Astrocyte of the spinal cord (primary cell): ENCODE data around the gene STK39.

ENCODE experiments used
- DNase-seq: peaks from one replicate; pipeline ENCODE4 v3.0.0; 2011; ENCODE audit warnings: low read depth, low spot score
- H3K4me3 ChIP-seq: 2 replicates; pipeline ENCODE4 v1.5.1; 2011; ENCODE audit warnings: low read depth, mild to moderate bottlenecking, low read length, moderate library complexity
- CTCF ChIP-seq: IDR thresholded peaks from 2 replicates; pipeline ENCODE4 v1.5.1; 2012; ENCODE audit warnings: low read depth, mild to moderate bottlenecking, low read length, inconsistent platforms
- in situ Hi-C: cut with HindIII; loops from 2 replicates; pipeline ENCODE4 v1.10.0; 2017; ENCODE audit warnings: low sequenced_read_pairs

STK39 gene

GRCh38 chr2:168005586-168005985, 241.8 kb downstream of the STK39 start:
- TF ChIP-seq CTCF, result no peak
- in situ Hi-C loops, result no loop called here
- H3K4me3 ChIP-seq, result no peak overlapping the region
- no peak for DNase-seq

GRCh38 chr2:168003876-168004275, 243.5 kb downstream of the STK39 start:
- no peak overlapping the region for H3K4me3 ChIP-seq
- TF ChIP-seq CTCF, result no peak
- in situ Hi-C loops, result no loop called here
- no peak for DNase-seq

GRCh38 chr2:168002021-168002553, 245.3 kb downstream of the STK39 start:
- in situ Hi-C loops, result no loop called here
- no peak for TF ChIP-seq CTCF
- peak; percentile 53 for DNase-seq
- H3K4me3 ChIP-seq, result no peak overlapping the region

- no peak overlapping the region for H3K4me3 ChIP-seq
- in situ Hi-C loops, result no loop called here
- TF ChIP-seq CTCF, result no peak
- DNase-seq, result no peak
These were observed 255.1 kb downstream of the STK39 start for GRCh38 chr2:167992278-167992677.

- H3K4me3 ChIP-seq, result no peak overlapping the region
- in situ Hi-C loops, result no loop called here
- TF ChIP-seq CTCF, result no peak
- no peak for DNase-seq
These were observed 257.3 kb downstream of the STK39 start for GRCh38 chr2:167990062-167990461.

- DNase-seq, result no peak
- in situ Hi-C loops, result no loop called here
- TF ChIP-seq CTCF, result no peak
- H3K4me3 ChIP-seq, result no peak overlapping the region
These were observed 259.1 kb downstream of the STK39 start for GRCh38 chr2:167988296-167988695.

- DNase-seq, result no peak
- no peak for TF ChIP-seq CTCF
- no peak overlapping the region for H3K4me3 ChIP-seq
- in situ Hi-C loops, result no loop called here
These were observed 259.8 kb downstream of the STK39 start for GRCh38 chr2:167987558-167987957.
